ENCODE results near the gene C1QTNF4. TPM values are rescaled to one million over a fixed set of nuclear protein-coding genes. Genes with fewer than 3 reads are reported as not detected.

The C1QTNF4 gene
- total and polyA plus RNA-seq, 2 of the 13 experiments (the other 11 are each of a cell fraction or from before 2014, with no cell fraction given): not detected

DNA sequence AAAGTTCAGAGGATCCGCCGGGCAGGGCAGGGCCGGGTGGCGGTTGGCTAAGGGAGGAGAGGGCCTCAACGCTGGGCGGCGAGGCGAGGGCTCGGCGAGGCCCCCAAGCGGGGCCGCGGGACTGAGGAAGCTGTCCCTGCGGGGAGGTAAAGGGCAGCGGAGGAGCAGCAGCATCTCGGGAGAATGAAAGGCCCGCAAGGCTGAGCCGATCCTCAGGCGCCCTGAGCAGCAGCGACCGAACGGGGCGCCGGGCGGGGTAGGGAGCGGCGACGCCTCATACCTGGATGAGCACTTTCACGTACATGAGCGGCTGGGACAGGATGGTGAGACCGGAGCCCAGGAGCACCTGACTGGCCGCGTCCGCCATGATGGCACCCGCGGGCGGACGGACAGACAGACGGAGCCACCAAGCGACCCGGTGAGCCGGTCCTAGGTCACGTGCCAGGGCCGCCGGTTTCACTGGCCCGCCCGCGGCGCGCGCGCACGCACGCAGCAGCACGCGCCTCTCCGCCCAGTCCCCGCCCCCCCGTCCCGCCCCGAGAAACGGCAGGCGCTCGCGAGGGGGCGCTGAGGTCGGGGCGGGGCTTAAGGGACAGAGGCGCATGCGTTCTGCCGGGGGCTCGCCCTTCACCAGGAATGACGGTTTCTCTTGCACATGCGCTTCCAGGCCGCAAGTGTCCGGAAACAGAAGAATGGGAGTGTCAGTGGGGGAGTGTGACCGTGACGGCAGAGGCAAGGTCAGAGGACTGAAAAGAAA, 48.1 kb upstream of the C1QTNF4 start, which contains the start of gene MTCH2 (continued):
- TF ChIP-seq AKNA (CRISPR knock-in tag; IDR thresholded peaks at IDR 0.05; ENCODE audit: borderline replicate concordance): 0 out of 2 replicates have a peak, but pooled peaks have one; percentile 38
- TF ChIP-seq POLR2A (IDR thresholded peaks at IDR 0.05; ENCODE audit: insufficient read depth in 1 of 2, low read depth in 2 of 2, low read length in 2 of 2): peak; percentile 94 to 98
- TF ChIP-seq, protein P1, sequence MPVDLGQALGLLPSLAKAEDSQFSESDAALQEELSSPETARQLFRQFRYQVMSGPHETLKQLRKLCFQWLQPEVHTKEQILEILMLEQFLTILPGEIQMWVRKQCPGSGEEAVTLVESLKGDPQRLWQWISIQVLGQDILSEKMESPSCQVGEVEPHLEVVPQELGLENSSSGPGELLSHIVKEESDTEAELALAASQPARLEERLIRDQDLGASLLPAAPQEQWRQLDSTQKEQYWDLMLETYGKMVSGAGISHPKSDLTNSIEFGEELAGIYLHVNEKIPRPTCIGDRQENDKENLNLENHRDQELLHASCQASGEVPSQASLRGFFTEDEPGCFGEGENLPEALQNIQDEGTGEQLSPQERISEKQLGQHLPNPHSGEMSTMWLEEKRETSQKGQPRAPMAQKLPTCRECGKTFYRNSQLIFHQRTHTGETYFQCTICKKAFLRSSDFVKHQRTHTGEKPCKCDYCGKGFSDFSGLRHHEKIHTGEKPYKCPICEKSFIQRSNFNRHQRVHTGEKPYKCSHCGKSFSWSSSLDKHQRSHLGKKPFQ (CRISPR knock-in tag; IDR thresholded peaks at IDR 0.05; ENCODE audit: insufficient replicate concordance): peak; percentile 17
- 0 out of 2 replicates have a peak, but pooled peaks have one; percentile 62 for TF ChIP-seq ZNF354B (CRISPR knock-in tag; IDR thresholded peaks at IDR 0.05)
- TF ChIP-seq RFX5 (IDR thresholded peaks at IDR 0.05; ENCODE audit: low read depth, low read length): peak; percentile 12; the same call in 1 of the 2 replicates
- TF ChIP-seq, protein P2, sequence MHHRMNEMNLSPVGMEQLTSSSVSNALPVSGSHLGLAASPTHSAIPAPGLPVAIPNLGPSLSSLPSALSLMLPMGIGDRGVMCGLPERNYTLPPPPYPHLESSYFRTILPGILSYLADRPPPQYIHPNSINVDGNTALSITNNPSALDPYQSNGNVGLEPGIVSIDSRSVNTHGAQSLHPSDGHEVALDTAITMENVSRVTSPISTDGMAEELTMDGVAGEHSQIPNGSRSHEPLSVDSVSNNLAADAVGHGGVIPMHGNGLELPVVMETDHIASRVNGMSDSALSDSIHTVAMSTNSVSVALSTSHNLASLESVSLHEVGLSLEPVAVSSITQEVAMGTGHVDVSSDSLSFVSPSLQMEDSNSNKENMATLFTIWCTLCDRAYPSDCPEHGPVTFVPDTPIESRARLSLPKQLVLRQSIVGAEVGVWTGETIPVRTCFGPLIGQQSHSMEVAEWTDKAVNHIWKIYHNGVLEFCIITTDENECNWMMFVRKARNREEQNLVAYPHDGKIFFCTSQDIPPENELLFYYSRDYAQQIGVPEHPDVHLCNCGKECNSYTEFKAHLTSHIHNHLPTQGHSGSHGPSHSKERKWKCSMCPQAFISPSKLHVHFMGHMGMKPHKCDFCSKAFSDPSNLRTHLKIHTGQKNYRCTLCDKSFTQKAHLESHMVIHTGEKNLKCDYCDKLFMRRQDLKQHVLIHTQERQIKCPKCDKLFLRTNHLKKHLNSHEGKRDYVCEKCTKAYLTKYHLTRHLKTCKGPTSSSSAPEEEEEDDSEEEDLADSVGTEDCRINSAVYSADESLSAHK (CRISPR knock-in tag; IDR thresholded peaks at IDR 0.05; ENCODE audit: borderline replicate concordance): no peak
- TF ChIP-seq ZNF562 (CRISPR knock-in tag; IDR thresholded peaks at IDR 0.05; ENCODE audit: borderline replicate concordance): no peak
- TF ChIP-seq MED1 (CRISPR knock-in tag; IDR thresholded peaks at IDR 0.05): peak; percentile 83; the same call in 1 of the 2 replicates
- TF ChIP-seq NFIC (IDR thresholded peaks at IDR 0.05; ENCODE audit: low read length): no peak
- TF ChIP-seq BRD4 (CRISPR knock-in tag; IDR thresholded peaks at IDR 0.05): peak; percentile 97
- TF ChIP-seq ZNF563 (CRISPR knock-in tag; IDR thresholded peaks at IDR 0.05): peak; percentile 75; the same call in 1 of the 2 replicates
- no peak; the same call in 1 of the 2 replicates for TF ChIP-seq DNMT3B (CRISPR knock-in tag; conservative IDR thresholded peaks at IDR 0.05)
- TF ChIP-seq ZNF367 (CRISPR knock-in tag; IDR thresholded peaks at IDR 0.05; ENCODE audit: borderline replicate concordance): peak; percentile 91
- TF ChIP-seq RXRA (CRISPR knock-in tag; IDR thresholded peaks at IDR 0.05): peak; percentile 74; the same call in 1 of the 2 replicates
- TF ChIP-seq ZBTB7B (CRISPR knock-in tag; IDR thresholded peaks at IDR 0.05): peak; percentile 66; the same call in 1 of the 2 replicates
- TF ChIP-seq HDAC6 (IDR thresholded peaks at IDR 0.05; ENCODE audit: low read depth, low read length): no peak
- peak; percentile 25 for TF ChIP-seq FOXA3 (CRISPR knock-in tag; IDR thresholded peaks at IDR 0.05)
- peak; percentile 85 for TF ChIP-seq YEATS2 (CRISPR knock-in tag; IDR thresholded peaks at IDR 0.05; ENCODE audit: borderline replicate concordance)
- peak; percentile 95 for TF ChIP-seq ZNF605 (CRISPR knock-in tag; IDR thresholded peaks at IDR 0.05)
- peak; percentile 65; the same call in 1 of the 2 replicates for TF ChIP-seq ZSCAN25 (CRISPR knock-in tag; IDR thresholded peaks at IDR 0.05)
- TF ChIP-seq RARG (CRISPR knock-in tag; IDR thresholded peaks at IDR 0.05; ENCODE audit: low read depth): no peak
- TF ChIP-seq SAP130 (CRISPR knock-in tag; IDR thresholded peaks at IDR 0.05; ENCODE audit: low read depth): peak; percentile 95
